Measurements from ENCODE around the gene CLCN6.

Gene CLCN6

GRCh38 chr1:11869650-11870207 lies 63.7 kb downstream of the CLCN6 start:
- no peak for DNase-seq (ENCODE audit: low read depth)
- TF ChIP-seq CTCF (IDR thresholded peaks at IDR 0.05; ENCODE audit: low read depth, low read length): no peak
- TF ChIP-seq MAX (IDR thresholded peaks at IDR 0.05; ENCODE audit: low read depth, low read length): no peak
- TF ChIP-seq POLR2A (IDR thresholded peaks at IDR 0.05; ENCODE audit: extremely low read depth, insufficient read length): no peak
- no peak for TF ChIP-seq MYC (IDR thresholded peaks at IDR 0.05; ENCODE audit: low read depth, low read length)

GRCh38 chr1:11872545-11872944 lies 66.6 kb downstream of the CLCN6 start:
- no peak for DNase-seq (ENCODE audit: low read depth)
- no peak overlapping the region for H3K4me3 ChIP-seq (ENCODE audit: low read depth, low read length)
- TF ChIP-seq POLR2A (IDR thresholded peaks at IDR 0.05; ENCODE audit: extremely low read depth, insufficient read length): no peak
- TF ChIP-seq MYC (IDR thresholded peaks at IDR 0.05; ENCODE audit: low read depth, low read length): no peak
- TF ChIP-seq MAX (IDR thresholded peaks at IDR 0.05; ENCODE audit: low read depth, low read length): no peak
- TF ChIP-seq CTCF (IDR thresholded peaks at IDR 0.05; ENCODE audit: low read depth, low read length): no peak

More at GRCh38 chr1:11869650-11870207, 63.7 kb downstream of the CLCN6 start:
- no peak overlapping the region for H3K4me3 ChIP-seq (ENCODE audit: low read depth, low read length)

GRCh38 chr1:11873395-11874257 lies 67.6 kb downstream of the CLCN6 start:
- no peak for TF ChIP-seq MAX (IDR thresholded peaks at IDR 0.05; ENCODE audit: low read depth, low read length)
- no peak for TF ChIP-seq MYC (IDR thresholded peaks at IDR 0.05; ENCODE audit: low read depth, low read length)
- no peak for TF ChIP-seq POLR2A (IDR thresholded peaks at IDR 0.05; ENCODE audit: extremely low read depth, insufficient read length)
- no peak for TF ChIP-seq CTCF (IDR thresholded peaks at IDR 0.05; ENCODE audit: low read depth, low read length)
- no peak overlapping the region for H3K4me3 ChIP-seq (ENCODE audit: low read depth, low read length)
- no peak for DNase-seq (ENCODE audit: low read depth)

GRCh38 chr1:11874258-11874562 lies 68.2 kb downstream of the CLCN6 start:
- TF ChIP-seq CTCF (IDR thresholded peaks at IDR 0.05; ENCODE audit: low read depth, low read length): no peak
- TF ChIP-seq POLR2A (IDR thresholded peaks at IDR 0.05; ENCODE audit: extremely low read depth, insufficient read length): no peak
- no peak for TF ChIP-seq MYC (IDR thresholded peaks at IDR 0.05; ENCODE audit: low read depth, low read length)
- no peak for TF ChIP-seq MAX (IDR thresholded peaks at IDR 0.05; ENCODE audit: low read depth, low read length)
- no peak for DNase-seq (ENCODE audit: low read depth)

GRCh38 chr1:11874624-11875023 lies 68.6 kb downstream of the CLCN6 start:
- DNase-seq (ENCODE audit: low read depth): no peak
- no peak overlapping the region for H3K4me3 ChIP-seq (ENCODE audit: low read depth, low read length)

More at GRCh38 chr1:11874258-11874562, 68.2 kb downstream of the CLCN6 start:
- H3K4me3 ChIP-seq (ENCODE audit: low read depth, low read length): no peak overlapping the region

More at GRCh38 chr1:11874624-11875023, 68.6 kb downstream of the CLCN6 start:
- TF ChIP-seq CTCF (IDR thresholded peaks at IDR 0.05; ENCODE audit: low read depth, low read length) (no peak), MAX (IDR thresholded peaks at IDR 0.05; ENCODE audit: low read depth, low read length) (no peak), MYC (IDR thresholded peaks at IDR 0.05; ENCODE audit: low read depth, low read length) (no peak), POLR2A (IDR thresholded peaks at IDR 0.05; ENCODE audit: extremely low read depth, insufficient read length) (no peak)

Measured in NB4 (cell line).